HepG2 (cell line): ENCODE results near the gene CSNK1D. TPM values are rescaled to one million over a fixed set of nuclear protein-coding genes. Genes with fewer than 3 reads are reported as not detected.
A peak's percentile ranks its signal among the peaks of the same experiment; 100 is the strongest.

ENCODE experiments used
- DPF2 ChIP-seq: sonication (generic); formaldehyde crosslinking; IDR thresholded peaks from 2 replicates; pipeline ENCODE4 v1.4.0; 2020; ENCODE audit warnings: mild to moderate bottlenecking, low read depth, missing genetic modification reagents, borderline replicate concordance
- RORA ChIP-seq: sonication (generic); formaldehyde crosslinking; IDR thresholded peaks from 2 replicates; pipeline ENCODE4 v1.5.0; 2020; ENCODE audit warnings: mild to moderate bottlenecking, missing genetic modification reagents, moderate library complexity
- TSC22D2 ChIP-seq: sonication (generic); formaldehyde crosslinking; IDR thresholded peaks from 2 replicates; pipeline ENCODE4 v1.5.1; 2020; ENCODE audit warnings: missing genetic modification reagents, mild to moderate bottlenecking, borderline replicate concordance
- ZFP36L1 ChIP-seq: sonication (generic); formaldehyde crosslinking; IDR thresholded peaks from 2 replicates; pipeline ENCODE4 v1.8.0; 2022; ENCODE audit warnings: mild to moderate bottlenecking, missing genetic modification reagents, moderate library complexity
- ZFP37 ChIP-seq: sonication (generic); formaldehyde crosslinking; IDR thresholded peaks from 2 replicates; pipeline ENCODE4 v1.4.0; 2020; ENCODE audit warnings: missing genetic modification reagents, borderline replicate concordance
- ZMYM4 ChIP-seq: sonication (generic); formaldehyde crosslinking; IDR thresholded peaks from 2 replicates; pipeline ENCODE4 v1.8.1; 2023; ENCODE audit warnings: mild to moderate bottlenecking, missing genetic modification reagents
- ZNF772 ChIP-seq: sonication (generic); formaldehyde crosslinking; IDR thresholded peaks from 2 replicates; pipeline ENCODE4 v1.5.0; 2020; ENCODE audit warnings: mild to moderate bottlenecking, missing genetic modification reagents
- ZSCAN30 ChIP-seq: sonication (generic); formaldehyde crosslinking; IDR thresholded peaks from 2 replicates; pipeline ENCODE4 v1.5.0; 2020; ENCODE audit warnings: mild to moderate bottlenecking, missing genetic modification reagents
- polyA plus RNA-seq, 8 experiments: library from polyadenylated mRNA; depleted of rRNA in 3 of 8; stranded (reverse) in 7 of 8; unstranded in 1 of 8; fragments of >200 nt; fragmentation: Illumina TruSeq in 4 of 8; extraction: Trizol in 4 of 8; gene quantifications; 2 replicates each; pipeline versions ENCODE4 v1.2.1 to v1.2.3, GENCODE V29; 2011 to 2016; ENCODE audit warnings: low read depth in 4 of 8, missing spikeins in 1 of 8, mixed read lengths in 1 of 8; ENCODE audit not compliant: insufficient read depth in 1 of 8
- total RNA-seq, 5 experiments: library from RNA; depleted of rRNA; stranded (reverse); fragments of >200 nt; fragmentation: Illumina TruSeq; extraction: Trizol; gene quantifications; 2 replicates each; pipeline ENCODE4 v1.2.3, GENCODE V29; 2016; ENCODE audit warnings: low read depth in 1 of 5
- TF ChIP-seq, protein P1 (sequence below): sonication (generic); formaldehyde crosslinking; IDR thresholded peaks from 2 replicates; pipeline ENCODE4 v1.5.1; 2020; ENCODE audit warnings: mild to moderate bottlenecking, missing genetic modification reagents, moderate library complexity
- TF ChIP-seq, protein P2 (sequence below), 2 experiments: sonication (generic) in 1 of 2; formaldehyde crosslinking in 1 of 2; IDR thresholded peaks; 2 replicates each; pipeline versions ENCODE4 v1.6.1 to v1.9.0; 2014 to 2022; ENCODE audit warnings: antibody characterized with exemption in 1 of 2, borderline replicate concordance in 1 of 2, inconsistent platforms in 1 of 2, low read depth in 1 of 2, missing genetic modification reagents in 1 of 2
- TF ChIP-seq, protein P3 (sequence below): sonication (generic); formaldehyde crosslinking; IDR thresholded peaks from 2 replicates; pipeline ENCODE4 v1.4.0; 2020; ENCODE audit warnings: missing genetic modification reagents

Gene CSNK1D
- total and polyA plus RNA-seq, 2 of the 13 experiments (the other 11 are each of a cell fraction or from before 2014, with no cell fraction given) = 31.5 to 128 TPM

DNA sequence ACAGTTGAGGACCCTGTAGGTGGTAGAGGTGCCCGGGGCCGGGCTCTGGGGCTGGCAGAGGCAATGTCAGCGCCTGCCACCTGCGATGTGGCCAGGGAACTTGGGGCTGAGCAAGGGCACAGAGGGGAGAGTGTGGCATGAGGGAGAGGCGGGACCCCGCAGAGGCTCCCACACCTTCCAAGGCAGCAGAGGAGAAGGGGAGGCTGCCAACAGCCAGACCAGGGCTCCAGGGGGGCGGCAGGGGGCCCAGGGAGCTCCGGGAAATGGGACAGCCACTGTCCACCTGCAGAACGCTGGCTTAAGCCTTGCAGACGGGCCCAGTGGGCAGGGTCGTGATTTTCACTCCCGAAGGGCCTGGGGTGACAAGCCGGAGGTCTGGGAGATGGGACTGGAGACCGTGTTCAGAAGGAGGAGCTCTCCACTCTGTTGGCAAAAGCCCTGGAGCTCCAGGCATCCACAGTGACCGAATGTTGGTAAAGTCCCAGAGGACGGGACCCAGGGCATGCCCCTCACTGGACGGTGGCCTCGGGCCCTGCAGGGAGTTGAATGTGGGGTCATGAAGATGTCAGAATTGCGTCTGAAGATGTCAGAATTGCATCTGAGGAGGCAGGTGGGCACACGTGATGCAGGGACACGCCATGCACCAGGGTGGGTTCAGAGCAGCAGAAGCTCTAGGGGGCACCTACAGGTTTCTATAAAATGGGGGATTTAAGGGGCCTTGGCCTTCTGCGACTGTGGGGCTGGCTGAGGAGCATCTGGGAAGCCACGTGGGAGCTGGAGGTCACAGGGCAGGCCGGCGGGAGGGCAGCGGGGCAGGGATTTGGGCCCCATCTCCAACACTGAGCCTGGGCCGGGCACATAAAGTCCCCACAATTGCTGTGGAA is 25.3 kb upstream of the CSNK1D start (continued):
- TF ChIP-seq, protein P1, sequence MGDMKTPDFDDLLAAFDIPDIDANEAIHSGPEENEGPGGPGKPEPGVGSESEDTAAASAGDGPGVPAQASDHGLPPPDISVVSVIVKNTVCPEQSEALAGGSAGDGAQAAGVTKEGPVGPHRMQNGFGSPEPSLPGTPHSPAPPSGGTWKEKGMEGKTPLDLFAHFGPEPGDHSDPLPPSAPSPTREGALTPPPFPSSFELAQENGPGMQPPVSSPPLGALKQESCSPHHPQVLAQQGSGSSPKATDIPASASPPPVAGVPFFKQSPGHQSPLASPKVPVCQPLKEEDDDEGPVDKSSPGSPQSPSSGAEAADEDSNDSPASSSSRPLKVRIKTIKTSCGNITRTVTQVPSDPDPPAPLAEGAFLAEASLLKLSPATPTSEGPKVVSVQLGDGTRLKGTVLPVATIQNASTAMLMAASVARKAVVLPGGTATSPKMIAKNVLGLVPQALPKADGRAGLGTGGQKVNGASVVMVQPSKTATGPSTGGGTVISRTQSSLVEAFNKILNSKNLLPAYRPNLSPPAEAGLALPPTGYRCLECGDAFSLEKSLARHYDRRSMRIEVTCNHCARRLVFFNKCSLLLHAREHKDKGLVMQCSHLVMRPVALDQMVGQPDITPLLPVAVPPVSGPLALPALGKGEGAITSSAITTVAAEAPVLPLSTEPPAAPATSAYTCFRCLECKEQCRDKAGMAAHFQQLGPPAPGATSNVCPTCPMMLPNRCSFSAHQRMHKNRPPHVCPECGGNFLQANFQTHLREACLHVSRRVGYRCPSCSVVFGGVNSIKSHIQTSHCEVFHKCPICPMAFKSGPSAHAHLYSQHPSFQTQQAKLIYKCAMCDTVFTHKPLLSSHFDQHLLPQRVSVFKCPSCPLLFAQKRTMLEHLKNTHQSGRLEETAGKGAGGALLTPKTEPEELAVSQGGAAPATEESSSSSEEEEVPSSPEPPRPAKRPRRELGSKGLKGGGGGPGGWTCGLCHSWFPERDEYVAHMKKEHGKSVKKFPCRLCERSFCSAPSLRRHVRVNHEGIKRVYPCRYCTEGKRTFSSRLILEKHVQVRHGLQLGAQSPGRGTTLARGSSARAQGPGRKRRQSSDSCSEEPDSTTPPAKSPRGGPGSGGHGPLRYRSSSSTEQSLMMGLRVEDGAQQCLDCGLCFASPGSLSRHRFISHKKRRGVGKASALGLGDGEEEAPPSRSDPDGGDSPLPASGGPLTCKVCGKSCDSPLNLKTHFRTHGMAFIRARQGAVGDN (CRISPR knock-in tag) = peak; percentile 36
- TF ChIP-seq ZSCAN30 (CRISPR knock-in tag) = 0 out of 2 replicates have a peak, but pooled peaks have one; percentile 59
- TF ChIP-seq ZMYM4 (CRISPR knock-in tag) = 0 out of 2 replicates have a peak, but pooled peaks have one; percentile 0
- TF ChIP-seq TSC22D2 (CRISPR knock-in tag) = peak; percentile 82
- TF ChIP-seq RORA (CRISPR knock-in tag) = no peak
- 0 out of 2 replicates have a peak, but pooled peaks have one; percentile 5 for TF ChIP-seq ZNF772 (CRISPR knock-in tag)
- TF ChIP-seq, protein P2, sequence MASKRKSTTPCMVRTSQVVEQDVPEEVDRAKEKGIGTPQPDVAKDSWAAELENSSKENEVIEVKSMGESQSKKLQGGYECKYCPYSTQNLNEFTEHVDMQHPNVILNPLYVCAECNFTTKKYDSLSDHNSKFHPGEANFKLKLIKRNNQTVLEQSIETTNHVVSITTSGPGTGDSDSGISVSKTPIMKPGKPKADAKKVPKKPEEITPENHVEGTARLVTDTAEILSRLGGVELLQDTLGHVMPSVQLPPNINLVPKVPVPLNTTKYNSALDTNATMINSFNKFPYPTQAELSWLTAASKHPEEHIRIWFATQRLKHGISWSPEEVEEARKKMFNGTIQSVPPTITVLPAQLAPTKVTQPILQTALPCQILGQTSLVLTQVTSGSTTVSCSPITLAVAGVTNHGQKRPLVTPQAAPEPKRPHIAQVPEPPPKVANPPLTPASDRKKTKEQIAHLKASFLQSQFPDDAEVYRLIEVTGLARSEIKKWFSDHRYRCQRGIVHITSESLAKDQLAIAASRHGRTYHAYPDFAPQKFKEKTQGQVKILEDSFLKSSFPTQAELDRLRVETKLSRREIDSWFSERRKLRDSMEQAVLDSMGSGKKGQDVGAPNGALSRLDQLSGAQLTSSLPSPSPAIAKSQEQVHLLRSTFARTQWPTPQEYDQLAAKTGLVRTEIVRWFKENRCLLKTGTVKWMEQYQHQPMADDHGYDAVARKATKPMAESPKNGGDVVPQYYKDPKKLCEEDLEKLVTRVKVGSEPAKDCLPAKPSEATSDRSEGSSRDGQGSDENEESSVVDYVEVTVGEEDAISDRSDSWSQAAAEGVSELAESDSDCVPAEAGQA (IDR thresholded peaks at IDR 0.05; ENCODE audit: low read depth) = 0 out of 2 replicates have a peak, but pooled peaks have one; percentile 18
- TF ChIP-seq, protein P2 (CRISPR knock-in tag; IDR thresholded peaks at IDR 0.05; ENCODE audit: borderline replicate concordance) = no peak
- no peak for TF ChIP-seq ZFP37
- peak; percentile 41; the same call in 1 of the 2 replicates for TF ChIP-seq DPF2 (CRISPR knock-in tag)
- TF ChIP-seq ZFP36L1 (CRISPR knock-in tag) = no peak
- TF ChIP-seq, protein P3, sequence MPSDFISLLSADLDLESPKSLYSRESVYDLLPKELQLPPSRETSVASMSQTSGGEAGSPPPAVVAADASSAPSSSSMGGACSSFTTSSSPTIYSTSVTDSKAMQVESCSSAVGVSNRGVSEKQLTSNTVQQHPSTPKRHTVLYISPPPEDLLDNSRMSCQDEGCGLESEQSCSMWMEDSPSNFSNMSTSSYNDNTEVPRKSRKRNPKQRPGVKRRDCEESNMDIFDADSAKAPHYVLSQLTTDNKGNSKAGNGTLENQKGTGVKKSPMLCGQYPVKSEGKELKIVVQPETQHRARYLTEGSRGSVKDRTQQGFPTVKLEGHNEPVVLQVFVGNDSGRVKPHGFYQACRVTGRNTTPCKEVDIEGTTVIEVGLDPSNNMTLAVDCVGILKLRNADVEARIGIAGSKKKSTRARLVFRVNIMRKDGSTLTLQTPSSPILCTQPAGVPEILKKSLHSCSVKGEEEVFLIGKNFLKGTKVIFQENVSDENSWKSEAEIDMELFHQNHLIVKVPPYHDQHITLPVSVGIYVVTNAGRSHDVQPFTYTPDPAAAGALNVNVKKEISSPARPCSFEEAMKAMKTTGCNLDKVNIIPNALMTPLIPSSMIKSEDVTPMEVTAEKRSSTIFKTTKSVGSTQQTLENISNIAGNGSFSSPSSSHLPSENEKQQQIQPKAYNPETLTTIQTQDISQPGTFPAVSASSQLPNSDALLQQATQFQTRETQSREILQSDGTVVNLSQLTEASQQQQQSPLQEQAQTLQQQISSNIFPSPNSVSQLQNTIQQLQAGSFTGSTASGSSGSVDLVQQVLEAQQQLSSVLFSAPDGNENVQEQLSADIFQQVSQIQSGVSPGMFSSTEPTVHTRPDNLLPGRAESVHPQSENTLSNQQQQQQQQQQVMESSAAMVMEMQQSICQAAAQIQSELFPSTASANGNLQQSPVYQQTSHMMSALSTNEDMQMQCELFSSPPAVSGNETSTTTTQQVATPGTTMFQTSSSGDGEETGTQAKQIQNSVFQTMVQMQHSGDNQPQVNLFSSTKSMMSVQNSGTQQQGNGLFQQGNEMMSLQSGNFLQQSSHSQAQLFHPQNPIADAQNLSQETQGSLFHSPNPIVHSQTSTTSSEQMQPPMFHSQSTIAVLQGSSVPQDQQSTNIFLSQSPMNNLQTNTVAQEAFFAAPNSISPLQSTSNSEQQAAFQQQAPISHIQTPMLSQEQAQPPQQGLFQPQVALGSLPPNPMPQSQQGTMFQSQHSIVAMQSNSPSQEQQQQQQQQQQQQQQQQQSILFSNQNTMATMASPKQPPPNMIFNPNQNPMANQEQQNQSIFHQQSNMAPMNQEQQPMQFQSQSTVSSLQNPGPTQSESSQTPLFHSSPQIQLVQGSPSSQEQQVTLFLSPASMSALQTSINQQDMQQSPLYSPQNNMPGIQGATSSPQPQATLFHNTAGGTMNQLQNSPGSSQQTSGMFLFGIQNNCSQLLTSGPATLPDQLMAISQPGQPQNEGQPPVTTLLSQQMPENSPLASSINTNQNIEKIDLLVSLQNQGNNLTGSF (CRISPR knock-in tag) = peak; percentile 15; the same call in 1 of the 2 replicates
